K562 (cell line): ENCODE results near the gene ERBB3. TPM values are rescaled to one million over a fixed set of nuclear protein-coding genes. Genes with fewer than 3 reads are reported as not detected.

Source experiments
- ARID4B ChIP-seq: sonication (generic); formaldehyde crosslinking; IDR thresholded peaks from 2 replicates; pipeline ENCODE4 v1.8.0; 2022; ENCODE audit warnings: mild to moderate bottlenecking, missing genetic modification reagents
- ATF2 ChIP-seq: sonication (generic); formaldehyde crosslinking; IDR thresholded peaks from 2 replicates; pipeline ENCODE4 v1.8.1; 2022; ENCODE audit warnings: missing genetic modification reagents
- CEBPG ChIP-seq, 3 experiments: fragments of 200-800 bp in 1 of 3; sonication (Bioruptor generic) in 1 of 3; sonication (generic) in 1 of 3; formaldehyde crosslinking in 1 of 3; IDR thresholded peaks in 2 of 3; conservative IDR thresholded peaks in 1 of 3; 2 replicates each; pipeline versions ENCODE4 v1.6.1 to v1.8.0; 2016 to 2022; ENCODE audit warnings: missing compliant biosample characterization in 2 of 3, missing genetic modification characterization in 2 of 3, mild to moderate bottlenecking in 1 of 3, missing genetic modification reagents in 1 of 3
- ELF2 ChIP-seq: fragments of 250-450 bp; sonication (Bioruptor Pico); IDR thresholded peaks from 2 replicates; pipeline ENCODE4 v1.5.0; 2021; ENCODE audit warnings: mild to moderate bottlenecking
- FOXP1 ChIP-seq: sonication (generic); formaldehyde crosslinking; IDR thresholded peaks from 2 replicates; pipeline ENCODE4 v1.8.0; 2022; ENCODE audit warnings: mild to moderate bottlenecking, missing genetic modification reagents
- HNRNPL ChIP-seq: fragments of 200-400 bp; formaldehyde crosslinking; IDR thresholded peaks from 2 replicates; pipeline ENCODE4 v1.6.1; 2017; ENCODE audit warnings: low read depth, mild to moderate bottlenecking, low read length
- HNRNPLL ChIP-seq: fragments of 200-400 bp; formaldehyde crosslinking; IDR thresholded peaks from 2 replicates; pipeline ENCODE4 v1.6.1; 2017; ENCODE audit warnings: low read length, low read depth, mild to moderate bottlenecking; ENCODE audit not compliant: poor library complexity, severe bottlenecking
- IRF1 ChIP-seq: sonication (generic); formaldehyde crosslinking; IDR thresholded peaks from 2 replicates; pipeline ENCODE4 v1.8.0; 2022; ENCODE audit warnings: missing genetic modification reagents, mild to moderate bottlenecking, borderline replicate concordance
- LEF1 ChIP-seq: fragments of 450-650 bp; IDR thresholded peaks from 2 replicates; pipeline ENCODE4 v1.6.1; 2016; ENCODE audit warnings: mild to moderate bottlenecking
- MCM3 ChIP-seq: fragments of 450-650 bp; IDR thresholded peaks from 2 replicates; pipeline ENCODE4 v1.6.1; 2016
- NR2C1 ChIP-seq, 2 experiments: fragments of 450-650 bp; IDR thresholded peaks; 2 replicates each; pipeline ENCODE4 v1.6.1; 2017; ENCODE audit warnings: mild to moderate bottlenecking in 2 of 2, antibody characterized with exemption in 1 of 2, inconsistent platforms in 1 of 2, missing compliant biosample characterization in 1 of 2, missing genetic modification characterization in 1 of 2
- PHB2 ChIP-seq: fragments of 450-650 bp; IDR thresholded peaks from 2 replicates; pipeline ENCODE4 v1.6.1; 2017; ENCODE audit warnings: low read depth
- SAFB2 ChIP-seq: fragments of 200-400 bp; formaldehyde crosslinking; IDR thresholded peaks from 2 replicates; pipeline ENCODE4 v1.6.1; 2018; ENCODE audit warnings: borderline replicate concordance, low read length, low read depth, moderate library complexity; ENCODE audit not compliant: severe bottlenecking
- SAP30 ChIP-seq: fragments of 200-600 bp; sonication (generic); IDR thresholded peaks from 2 replicates; pipeline ENCODE4 v1.6.1; 2012; ENCODE audit warnings: borderline replicate concordance, low read depth, mild to moderate bottlenecking, moderate library complexity, low read length, control low read depth, inconsistent platforms; ENCODE audit not compliant: insufficient read depth, poor library complexity, severe bottlenecking
- SMC3 ChIP-seq: conservative IDR thresholded peaks from 2 replicates; pipeline ENCODE4 v1.6.1; 2011; ENCODE audit warnings: low read depth, low read length, improper control_type of control experiment; ENCODE audit not compliant: insufficient read depth
- SRSF1 ChIP-seq: fragments of 200-400 bp; formaldehyde crosslinking; IDR thresholded peaks from 2 replicates; pipeline ENCODE4 v1.6.1; 2017; ENCODE audit warnings: mild to moderate bottlenecking, low read depth, low read length, moderate library complexity
- YBX1 ChIP-seq: fragments of 450-650 bp; IDR thresholded peaks from 2 replicates; pipeline ENCODE4 v1.7.1; 2016; ENCODE audit warnings: mild to moderate bottlenecking
- ZNF12 ChIP-seq: sonication (generic); formaldehyde crosslinking; IDR thresholded peaks from 2 replicates; pipeline ENCODE4 v1.4.0; 2020; ENCODE audit warnings: mild to moderate bottlenecking, missing genetic modification reagents
- ZNF212 ChIP-seq: fragments of 450-650 bp; formaldehyde crosslinking; IDR thresholded peaks from 2 replicates; pipeline ENCODE4 v1.4.0; 2020; ENCODE audit warnings: mild to moderate bottlenecking
- ZNF384 ChIP-seq: IDR thresholded peaks from 2 replicates; pipeline ENCODE4 v1.6.1; 2012; ENCODE audit warnings: low read depth, low read length, improper control_type of control experiment
- ZNF41 ChIP-seq: fragments of 250-450 bp; sonication (Bioruptor Pico); conservative IDR thresholded peaks from 2 replicates; pipeline ENCODE4 v1.4.0; 2020; ENCODE audit warnings: mild to moderate bottlenecking
- ZNF699 ChIP-seq: fragments of 250-450 bp; sonication (Bioruptor Pico); IDR thresholded peaks from 2 replicates; pipeline ENCODE4 v1.8.0; 2021; ENCODE audit warnings: mild to moderate bottlenecking, moderate library complexity; ENCODE audit not compliant: insufficient replicate concordance
- ZNF717 ChIP-seq: fragments of 250-450 bp; sonication (Bioruptor Pico); IDR thresholded peaks from 2 replicates; pipeline ENCODE4 v1.5.0; 2021
- polyA plus RNA-seq, 8 experiments: library from polyadenylated mRNA; depleted of rRNA in 4 of 8; stranded (reverse) in 5 of 8; unstranded in 3 of 8; fragments of >200 nt; fragmentation: Nextera tagmentation in 2 of 8; fragmentation: Illumina TruSeq in 1 of 8; extraction: Ambion mirVana in 2 of 8; extraction: Trizol in 1 of 8; gene quantifications; 2 replicates each; pipeline versions ENCODE4 v1.2.1 to v1.2.3, GENCODE V29; 2011 to 2014; ENCODE audit warnings: inconsistent platforms in 1 of 8, missing spikeins in 1 of 8
- total RNA-seq, 7 experiments: library from RNA; depleted of rRNA in 6 of 7; stranded (reverse); fragments of >200 nt in 6 of 7; fragmentation: Illumina TruSeq in 2 of 7; extraction: Trizol in 2 of 7; gene quantifications; 2 replicates each; pipeline versions ENCODE4 v1.2.1 to v1.2.3, GENCODE V29; 2011 to 2021; ENCODE audit warnings: low replicate concordance in 1 of 7

ERBB3 gene
- total and polyA plus RNA-seq, 9 of the 15 experiments (the other 6 are each of a cell fraction or from before 2014, with no cell fraction given), result 1.5 to 5.4 (median 3.8) TPM

- TF ChIP-seq ATF2 (CRISPR knock-in tag), result no peak
- TF ChIP-seq ZNF12, result no peak
- no peak for TF ChIP-seq ZNF384
- TF ChIP-seq IRF1, result no peak
- TF ChIP-seq MCM3, result no peak
- TF ChIP-seq SAP30, result no peak
- TF ChIP-seq SMC3, result peak; percentile 25; the same call in 1 of the 2 replicates
- no peak for TF ChIP-seq HNRNPL
- no peak for TF ChIP-seq FOXP1 (CRISPR knock-in tag)
- TF ChIP-seq ZNF717 (CRISPR knock-in tag), result no peak
- no peak for TF ChIP-seq YBX1
- no peak for TF ChIP-seq ARID4B (CRISPR knock-in tag)
- TF ChIP-seq PHB2, result no peak
- TF ChIP-seq CEBPG (CRISPR knock-in tag; IDR thresholded peaks at IDR 0.05), result no peak
- TF ChIP-seq CEBPG (tag; conservative IDR thresholded peaks at IDR 0.05 in 1 of 2, IDR thresholded peaks at IDR 0.05 in 1 of 2), result no peak
- TF ChIP-seq LEF1, result no peak
- TF ChIP-seq ZNF699 (CRISPR knock-in tag), result no peak
- no peak for TF ChIP-seq HNRNPLL
- TF ChIP-seq NR2C1 (IDR thresholded peaks at IDR 0.05), result no peak
- no peak for TF ChIP-seq NR2C1 (tag; IDR thresholded peaks at IDR 0.05)
- TF ChIP-seq ELF2, result no peak
- no peak for TF ChIP-seq ZNF212
- TF ChIP-seq ZNF41, result no peak
- no peak for TF ChIP-seq SAFB2
- no peak for TF ChIP-seq SRSF1
Measured at GRCh38 chr12:56084958-56085543, 5.1 kb downstream of the ERBB3 start (continued).
